ENCODE results near the gene PSMC3. TPM values are rescaled to one million over a fixed set of nuclear protein-coding genes. Genes with fewer than 3 reads are reported as not detected.
A peak's percentile ranks its signal among the peaks of the same experiment; 100 is the strongest.

The PSMC3 gene
- polyA plus RNA-seq, 1 experiment = 191 TPM

GRCh38 chr11:47413908-47414684 is 12.1 kb downstream of the PSMC3 start:
- no peaks in the 10 kb centered on the region for H3K27me3 ChIP-seq (ENCODE audit: control insufficient read depth, insufficient read depth, low read length)
- TF ChIP-seq CTCF (IDR thresholded peaks at IDR 0.05; ENCODE audit: insufficient read depth, low read depth, low read length) = no peak
- DNase-seq (ENCODE audit: low read depth) = no peak
- CTCF ChIA-PET = interaction anchor here (0.5 to 1.5 kb wide), 3 partner anchors 164 to 1118 kb away, joined by 3 to 4 read pairs (median 3); no protein-coding TSS in a partner anchor
- POLR2A ChIA-PET = no interaction called here
- H3K36me3 ChIP-seq (ENCODE audit: control insufficient read depth, insufficient read depth, low read length) = peaks cover 43% of the 10 kb centered on the region
- no peak overlapping the region for H3K4me3 ChIP-seq (ENCODE audit: low read depth, low read length)

GRCh38 chr11:47413351-47413750 is 12.9 kb downstream of the PSMC3 start:
- H3K27me3 ChIP-seq (ENCODE audit: control insufficient read depth, insufficient read depth, low read length) = no peaks in the 10 kb centered on the region
- POLR2A ChIA-PET = interaction anchor here (0.5 kb wide), 1 partner anchor 13 kb away, joined by 3 read pairs; no protein-coding TSS in a partner anchor
- no peak for TF ChIP-seq CTCF (IDR thresholded peaks at IDR 0.05; ENCODE audit: insufficient read depth, low read depth, low read length)
- no peak overlapping the region for H3K4me3 ChIP-seq (ENCODE audit: low read depth, low read length)
- H3K36me3 ChIP-seq (ENCODE audit: control insufficient read depth, insufficient read depth, low read length) = peaks cover 36% of the 10 kb centered on the region
- CTCF ChIA-PET = interaction anchor here (1.2 to 1.5 kb wide), 2 partner anchors 165 to 204 kb away, joined by 3 to 4 read pairs; no protein-coding TSS in a partner anchor
- DNase-seq (ENCODE audit: low read depth) = no peak

GRCh38 chr11:47411884-47412746 is 14.1 kb downstream of the PSMC3 start:
- H3K36me3 ChIP-seq (ENCODE audit: control insufficient read depth, insufficient read depth, low read length) = peaks cover 36% of the 10 kb centered on the region
- TF ChIP-seq CTCF (IDR thresholded peaks at IDR 0.05; ENCODE audit: insufficient read depth, low read depth, low read length) = peak; percentile 88
- H3K4me3 ChIP-seq (ENCODE audit: low read depth, low read length) = no peak overlapping the region
- ChIA-PET POLR2A (no interaction called here), CTCF (interaction anchor here (0.6 to 5.1 kb wide), 10 partner anchors 9 to 152 kb away, joined by 3 to 37 read pairs (median 3); partner anchors contain the start of genes PSMC3 and RAPSN)
- no peaks in the 10 kb centered on the region for H3K27me3 ChIP-seq (ENCODE audit: control insufficient read depth, insufficient read depth, low read length)
- DNase-seq (ENCODE audit: low read depth) = no peak

GRCh38 chr11:47410370-47411264 is 15.6 kb downstream of the PSMC3 start:
- no peak for TF ChIP-seq CTCF (IDR thresholded peaks at IDR 0.05; ENCODE audit: insufficient read depth, low read depth, low read length)
- ChIA-PET CTCF (interaction anchor here (0.8 to 5.1 kb wide), 8 partner anchors 9 to 206 kb away, joined by 3 to 37 read pairs (median 4); partner anchors contain the start of gene PSMC3), POLR2A (no interaction called here)
- no peak for DNase-seq (ENCODE audit: low read depth)
- Histone ChIP-seq H3K36me3 (ENCODE audit: control insufficient read depth, insufficient read depth, low read length) (peaks cover 36% of the 10 kb centered on the region), H3K27me3 (ENCODE audit: control insufficient read depth, insufficient read depth, low read length) (no peaks in the 10 kb centered on the region), H3K4me3 (ENCODE audit: low read depth, low read length) (peak overlapping the region; percentile 95)
